GM03348 (cell line): ENCODE data around the gene KAZN.
"Not testable (repeated sequence)": the region's sequence is repeated elsewhere in the genome, so short reads cannot be mapped to it uniquely, and the experiment has no call there.

Source experiments
- DNase-seq: peaks from one replicate; pipeline ENCODE4 v3.0.0; 2012; ENCODE audit warnings: low spot score

Gene KAZN

GRCh38 chr1:15034656-15035055, 436.2 kb downstream of the KAZN start:
- DNase-seq: no peak

GRCh38 chr1:15035236-15035635, 436.8 kb downstream of the KAZN start:
- DNase-seq: no peak

GRCh38 chr1:15036101-15036500, 437.6 kb downstream of the KAZN start:
- no peak for DNase-seq

GRCh38 chr1:15038232-15039016, 439.9 kb downstream of the KAZN start:
- no peak for DNase-seq

- no peak for DNase-seq
Measured at GRCh38 chr1:15039017-15039648, 440.6 kb downstream of the KAZN start.

- no peak for DNase-seq
Measured at GRCh38 chr1:15039901-15040300, 441.4 kb downstream of the KAZN start.

- DNase-seq: not testable (repeated sequence)
Measured at GRCh38 chr1:15040685-15041084, 442.2 kb downstream of the KAZN start.

GRCh38 chr1:15042866-15043265, 444.4 kb downstream of the KAZN start:
- no peak for DNase-seq

- no peak for DNase-seq
Measured at GRCh38 chr1:15043934-15044333, 445.4 kb downstream of the KAZN start.

- no peak for DNase-seq
Measured at GRCh38 chr1:15045123-15045522, 446.6 kb downstream of the KAZN start.

- peak; percentile 96 for DNase-seq
Measured at GRCh38 chr1:15046487-15047165, 448.1 kb downstream of the KAZN start.

- DNase-seq: no peak
Measured at GRCh38 chr1:15047237-15047636, 448.8 kb downstream of the KAZN start.

- no peak for DNase-seq
Measured at GRCh38 chr1:15048437-15048980, 450.0 kb downstream of the KAZN start.

GRCh38 chr1:15049067-15049466, 450.6 kb downstream of the KAZN start:
- DNase-seq: no peak

GRCh38 chr1:15051882-15052528, 453.5 kb downstream of the KAZN start:
- no peak for DNase-seq

- DNase-seq: no peak
Measured at GRCh38 chr1:15053153-15053552, 454.7 kb downstream of the KAZN start.

- DNase-seq: no peak
Measured at GRCh38 chr1:15055736-15056415, 457.4 kb downstream of the KAZN start.

GRCh38 chr1:15056515-15057285, 458.2 kb downstream of the KAZN start:
- DNase-seq: peak; percentile 48

GRCh38 chr1:15057834-15058233, 459.3 kb downstream of the KAZN start:
- DNase-seq: no peak

- no peak for DNase-seq
Measured at GRCh38 chr1:15058261-15058660, 459.8 kb downstream of the KAZN start.

- DNase-seq: no peak
Measured at GRCh38 chr1:15060104-15060503, 461.6 kb downstream of the KAZN start.
